Measurements from ENCODE around the gene TMEM170A. TPM values are rescaled to one million over a fixed set of nuclear protein-coding genes. Genes with fewer than 3 reads are reported as not detected.
A peak's percentile ranks its signal among the peaks of the same experiment; 100 is the strongest.

The TMEM170A gene
- total RNA-seq, 1 donor: 19.0 TPM

- no peak for DNase-seq (ENCODE audit: low read depth)
- TF ChIP-seq CTCF (IDR thresholded peaks at IDR 0.05; ENCODE audit: insufficient read depth, low read depth, low read length): no peak
- no peak overlapping the region for H3K4me3 ChIP-seq (ENCODE audit: low read depth, low read length)
Measured at GRCh38 chr16:75497558-75497957, 33.1 kb upstream of the TMEM170A start.

GRCh38 chr16:75495076-75495674, 30.7 kb upstream of the TMEM170A start, which contains the start of gene CHST6:
TSS of gene CHST6 (minus strand) at chr16:75495441. CDS start at chr16:75479828, 15,613 bp downstream.
- DNase-seq (ENCODE audit: low read depth): no peak
- TF ChIP-seq CTCF (IDR thresholded peaks at IDR 0.05; ENCODE audit: insufficient read depth, low read depth, low read length): no peak
- peak within 1 kb of the TSS; percentile 48 for H3K4me3 ChIP-seq (ENCODE audit: low read depth, low read length)

- peak overlapping the region; percentile 48 for H3K4me3 ChIP-seq (ENCODE audit: low read depth, low read length)
Measured at GRCh38 chr16:75494661-75495075, 30.2 kb upstream of the TMEM170A start.

GRCh38 chr16:75494184-75494583, 29.7 kb upstream of the TMEM170A start:
- no peak for TF ChIP-seq CTCF (IDR thresholded peaks at IDR 0.05; ENCODE audit: insufficient read depth, low read depth, low read length)
- no peak for DNase-seq (ENCODE audit: low read depth)
- H3K4me3 ChIP-seq (ENCODE audit: low read depth, low read length): no peak overlapping the region

More at GRCh38 chr16:75494661-75495075, 30.2 kb upstream of the TMEM170A start:
- no peak for DNase-seq (ENCODE audit: low read depth)
- TF ChIP-seq CTCF (IDR thresholded peaks at IDR 0.05; ENCODE audit: insufficient read depth, low read depth, low read length): no peak

- TF ChIP-seq CTCF (IDR thresholded peaks at IDR 0.05; ENCODE audit: insufficient read depth, low read depth, low read length): peak; percentile 8
- DNase-seq (ENCODE audit: low read depth): no peak
- H3K4me3 ChIP-seq (ENCODE audit: low read depth, low read length): no peak overlapping the region
Measured at GRCh38 chr16:75491876-75492275, 27.4 kb upstream of the TMEM170A start.

GRCh38 chr16:75488322-75488721, 23.8 kb upstream of the TMEM170A start:
- no peak overlapping the region for H3K4me3 ChIP-seq (ENCODE audit: low read depth, low read length)
- TF ChIP-seq CTCF (IDR thresholded peaks at IDR 0.05; ENCODE audit: insufficient read depth, low read depth, low read length): no peak
- DNase-seq (ENCODE audit: low read depth): no peak

All from fibroblast of villous mesenchyme (primary cell).